Testis (tissue), 5 donors: ENCODE results near the gene FRS2. TPM values are rescaled to one million over a fixed set of nuclear protein-coding genes. Genes with fewer than 3 reads are reported as not detected.
A peak's percentile ranks its signal among the peaks of the same experiment; 100 is the strongest.

Source experiments
- DNase-seq: peaks from one replicate; pipeline ENCODE4 v3.0.0-alpha.2; 2019
- H3K27ac ChIP-seq, 2 donors: fragments of 200-600 bp; sonication (generic); one replicate each; pipeline ENCODE4 v1.5.1; 2019
- H3K27me3 ChIP-seq: fragments of 200-600 bp; sonication (generic); one replicate; pipeline ENCODE4 v1.5.1; 2019
- H3K36me3 ChIP-seq: fragments of 200-600 bp; sonication (generic); one replicate; pipeline ENCODE4 v1.5.1; 2017; ENCODE audit warnings: low read depth; ENCODE audit errors: missing control alignments
- H3K4me1 ChIP-seq: fragments of 200-600 bp; sonication (generic); one replicate; pipeline ENCODE4 v1.5.1; 2019
- H3K4me3 ChIP-seq, 2 donors: fragments of 200-600 bp; sonication (generic); one replicate each; pipeline ENCODE4 v1.5.1; 2017 to 2019
- H3K9me3 ChIP-seq: fragments of 200-600 bp; sonication (generic); one replicate; pipeline ENCODE4 v1.5.1; 2017
- POLR2A ChIP-seq: fragments of 450-650 bp; IDR thresholded peaks from one replicate; pipeline ENCODE4 v1.6.1; 2017; ENCODE audit warnings: antibody characterized with exemption, mild to moderate bottlenecking, moderate library complexity
- WGBS, 2 donors: methylation state at CpG; one replicate each; pipeline ENCODE4 v1.1.5; 2018; 5-methylcytosine and 5-hydroxymethylcytosine counted together
- intact Hi-C: fragments of 100-400 bp; cut with DNase I; formaldehyde crosslinking; loops from one replicate; pipeline ENCODE4 v1.15.1; 2023; ENCODE audit warnings: low total_unique reads
- long read RNA-seq, 2 donors: transcript quantifications; one replicate each; lab custom pipeline, GENCODE V29; 2026
- polyA plus RNA-seq: library from polyadenylated mRNA; stranded (reverse); fragments of 350-450 nt; fragmentation: Illumina TruSeq; extraction: RNeasy Lipid Tissue Mini Kit (QIAGEN cat#74804); gene quantifications from one replicate; pipeline ENCODE4 v1.2.3, GENCODE V29; 2014; ENCODE audit warnings: low read depth, low replicate concordance; ENCODE audit not compliant: insufficient read depth
- total RNA-seq, 2 donors: library from RNA; depleted of rRNA; stranded (reverse); fragments of >200 nt; gene quantifications; one replicate each; pipeline ENCODE4 v1.2.3, GENCODE V29; 2016
- TF ChIP-seq, protein P1 (sequence below), 3 experiments: fragments of 450-650 bp in 2 of 3; fragments of 200-600 bp in 1 of 3; sonication (generic) in 1 of 3; IDR thresholded peaks; one replicate each; pipeline ENCODE4 v1.5.1; 2016 to 2019; ENCODE audit warnings: antibody characterized with exemption in 3 of 3, mild to moderate bottlenecking in 2 of 3, moderate library complexity in 1 of 3

The FRS2 gene
- total RNA-seq, result 10 to 100 TPM; 38.3 to 47.8 TPM
- polyA plus RNA-seq, result 21.6 TPM
- long read RNA-seq, donor 1, partial matches to known transcripts, result 22 of 26 reads
- long read RNA-seq, donor 1, other reads (novel, unspliced or antisense), result 0 of 26 reads
- long read RNA-seq, donor 2, partial matches to known transcripts, result 0 of 3 reads
- long read RNA-seq, donor 2, other reads (novel, unspliced or antisense), result 0 of 3 reads

DNA sequence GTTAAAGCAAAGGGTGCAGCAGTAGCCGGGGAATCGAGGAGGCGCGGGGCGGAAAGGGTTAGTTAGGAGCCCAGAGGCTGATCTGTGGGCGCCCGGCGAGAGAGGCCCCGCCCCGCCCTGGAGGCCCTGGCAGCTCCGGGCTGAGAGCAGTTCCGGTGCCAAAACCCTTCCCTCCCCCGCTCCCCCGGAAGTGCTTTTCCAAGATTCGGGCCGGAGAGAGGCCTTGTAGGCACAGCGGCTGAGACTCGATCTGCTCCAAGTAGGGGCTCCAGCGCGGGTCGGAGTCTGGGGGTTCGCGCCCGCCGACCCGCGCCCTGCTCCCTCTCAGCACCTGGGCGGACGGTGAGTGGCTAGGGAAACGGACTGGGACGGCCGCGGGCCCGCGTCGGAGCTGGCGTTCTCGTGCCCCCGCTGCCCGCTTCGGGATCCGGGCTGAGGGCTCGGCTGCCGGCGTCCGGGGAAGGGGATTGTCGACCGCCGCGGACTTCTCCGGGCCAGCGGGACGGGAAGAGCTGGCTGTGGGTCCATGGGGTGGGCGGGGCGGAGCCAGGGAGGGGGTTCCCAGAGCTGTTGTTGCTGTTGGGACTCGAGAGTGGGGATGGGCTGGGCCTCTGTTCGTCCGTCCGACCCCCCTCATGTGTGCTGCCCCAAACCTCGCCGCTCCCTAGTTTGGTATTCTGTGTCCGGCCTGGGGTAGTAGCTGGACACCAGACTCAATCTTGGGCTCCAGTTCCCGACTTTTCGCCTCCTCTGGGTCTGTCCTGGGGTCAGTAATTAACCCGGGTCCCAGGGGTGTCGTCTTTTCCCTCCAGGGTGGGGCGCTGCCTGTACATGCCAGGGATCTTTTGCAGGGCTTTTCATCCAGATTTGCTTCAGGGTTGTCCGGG, at the start of gene FRS2:
Gene FRS2, plus strand, starts transcription at position 200 of the 887 bp plus-strand sequence. CDS start 98,643 bp downstream, outside the sequence.
- Histone ChIP-seq H3K27me3 (no peaks in the 10 kb centered on the region), H3K9me3 (no peaks in the 10 kb centered on the region), H3K4me3 (peak within 1 kb of the TSS; percentile 90 to 92), H3K4me1 (peaks cover 35% of the 10 kb centered on the region), H3K36me3 (no peaks in the 10 kb centered on the region), H3K27ac (peak within 1 kb of the TSS; percentile 93)
- TF ChIP-seq, protein P1, sequence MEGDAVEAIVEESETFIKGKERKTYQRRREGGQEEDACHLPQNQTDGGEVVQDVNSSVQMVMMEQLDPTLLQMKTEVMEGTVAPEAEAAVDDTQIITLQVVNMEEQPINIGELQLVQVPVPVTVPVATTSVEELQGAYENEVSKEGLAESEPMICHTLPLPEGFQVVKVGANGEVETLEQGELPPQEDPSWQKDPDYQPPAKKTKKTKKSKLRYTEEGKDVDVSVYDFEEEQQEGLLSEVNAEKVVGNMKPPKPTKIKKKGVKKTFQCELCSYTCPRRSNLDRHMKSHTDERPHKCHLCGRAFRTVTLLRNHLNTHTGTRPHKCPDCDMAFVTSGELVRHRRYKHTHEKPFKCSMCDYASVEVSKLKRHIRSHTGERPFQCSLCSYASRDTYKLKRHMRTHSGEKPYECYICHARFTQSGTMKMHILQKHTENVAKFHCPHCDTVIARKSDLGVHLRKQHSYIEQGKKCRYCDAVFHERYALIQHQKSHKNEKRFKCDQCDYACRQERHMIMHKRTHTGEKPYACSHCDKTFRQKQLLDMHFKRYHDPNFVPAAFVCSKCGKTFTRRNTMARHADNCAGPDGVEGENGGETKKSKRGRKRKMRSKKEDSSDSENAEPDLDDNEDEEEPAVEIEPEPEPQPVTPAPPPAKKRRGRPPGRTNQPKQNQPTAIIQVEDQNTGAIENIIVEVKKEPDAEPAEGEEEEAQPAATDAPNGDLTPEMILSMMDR (IDR thresholded peaks at IDR 0.05), result peak in 2 of 3 experiments; percentile 12 to 14
- TF ChIP-seq POLR2A, result peak; percentile 39
- 1 to 2% methylated on average over 32 to 51 of the region's 68 CpGs for WGBS, 2 donors
- intact Hi-C loops, result no loop called here
- peak; percentile 95 for DNase-seq

DNA sequence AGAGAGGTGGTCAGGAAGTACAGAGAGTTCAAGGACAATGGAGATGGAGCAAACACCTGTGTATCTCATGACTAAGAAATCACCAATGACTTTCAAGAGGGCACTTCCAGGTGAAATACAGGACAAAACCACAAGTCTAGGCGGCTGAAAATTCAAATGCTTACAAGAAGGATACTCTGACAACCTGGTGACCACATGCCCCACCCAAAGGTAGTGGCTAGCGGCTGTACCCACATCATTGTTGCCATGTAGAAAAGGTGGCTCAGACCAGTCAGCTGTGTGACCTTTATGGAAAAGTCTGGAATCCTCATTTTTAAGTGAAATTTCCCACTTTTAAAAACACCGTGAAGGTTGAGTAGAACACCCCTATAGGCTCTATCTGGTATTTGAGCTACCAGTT, 48.6 kb upstream of the FRS2 start:
- intact Hi-C loops, result no loop called here
- H3K27ac ChIP-seq, result no peak overlapping the region
- no peaks in the 10 kb centered on the region for H3K4me1 ChIP-seq
- H3K9me3 ChIP-seq, result no peaks in the 10 kb centered on the region
- H3K36me3 ChIP-seq, result no peaks in the 10 kb centered on the region
- no peak overlapping the region for H3K4me3 ChIP-seq
- DNase-seq, result no peak
- 87 to 97% methylated on average over 3 of the region's 3 CpGs for WGBS, 2 donors
- TF ChIP-seq POLR2A, result no peak
- TF ChIP-seq, protein P1 (IDR thresholded peaks at IDR 0.05), result no peak
- H3K27me3 ChIP-seq, result no peaks in the 10 kb centered on the region

DNA sequence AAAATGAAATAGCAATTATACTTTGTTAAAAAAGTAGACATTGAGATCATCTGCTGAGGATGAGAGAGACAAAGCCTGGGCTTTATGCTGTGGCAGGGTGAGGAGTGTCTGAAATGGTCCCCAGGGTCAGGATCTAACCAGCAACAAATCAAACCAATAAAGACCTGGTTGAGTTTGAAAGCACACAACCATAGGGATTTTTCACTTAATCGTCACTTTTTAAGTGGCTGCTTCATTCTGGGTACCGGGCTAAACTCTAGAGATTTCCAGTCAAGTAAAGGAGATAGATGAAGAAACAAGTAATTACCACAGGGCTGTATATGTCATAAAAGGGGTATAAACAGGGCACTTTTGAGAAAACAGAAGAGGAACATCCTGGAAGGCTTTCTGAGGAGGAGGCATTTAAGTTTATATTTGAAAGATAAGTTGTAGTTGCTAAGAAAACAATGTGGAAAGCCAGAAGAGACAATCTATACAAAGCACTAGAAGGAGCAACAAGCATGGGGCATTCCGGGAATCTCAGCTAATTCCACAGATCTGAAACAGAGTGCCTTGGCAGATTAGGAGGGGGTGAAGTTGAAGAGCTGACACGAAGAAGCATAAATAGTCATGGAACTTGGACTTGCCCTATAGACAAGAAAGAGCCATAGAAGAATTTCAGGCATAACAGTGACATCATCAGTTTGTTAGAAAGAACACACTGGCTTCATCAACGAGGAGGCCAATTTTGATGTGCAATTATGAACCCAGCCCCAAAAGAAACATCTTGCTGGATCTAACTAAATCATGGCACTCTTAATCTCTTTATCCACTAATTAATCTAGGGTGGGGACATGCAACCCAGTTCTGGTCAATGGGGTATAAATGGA, 46.9 kb upstream of the FRS2 start:
- Histone ChIP-seq H3K36me3 (no peaks in the 10 kb centered on the region), H3K9me3 (no peaks in the 10 kb centered on the region), H3K4me1 (no peaks in the 10 kb centered on the region), H3K27ac (no peak overlapping the region), H3K4me3 (no peak overlapping the region), H3K27me3 (no peaks in the 10 kb centered on the region)
- no peak for DNase-seq
- TF ChIP-seq POLR2A, result no peak
- TF ChIP-seq, protein P1 (IDR thresholded peaks at IDR 0.05), result no peak
- intact Hi-C loops, result no loop called here
- 85 to 86% methylated on average over 5 of the region's 5 CpGs for WGBS, 2 donors

DNA sequence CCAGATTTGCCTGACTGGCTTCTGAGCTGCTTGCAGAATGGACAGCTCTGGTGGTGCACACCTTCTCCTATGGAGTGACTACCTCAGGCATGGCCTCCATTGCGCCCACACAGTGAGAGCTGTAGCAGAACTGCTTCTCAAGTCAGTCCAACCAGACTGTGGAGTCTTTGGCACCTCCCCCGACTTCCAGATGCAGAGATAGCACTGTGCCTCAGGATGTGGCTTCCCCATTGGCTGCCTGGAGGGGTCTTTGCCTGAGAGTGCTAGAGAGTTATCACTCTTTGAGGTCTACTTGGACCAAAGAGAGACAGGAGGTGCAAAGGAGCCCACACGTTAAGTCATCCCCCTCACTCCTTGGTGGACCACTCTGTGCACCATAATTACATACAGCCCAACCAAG, 44.8 kb upstream of the FRS2 start:
- intact Hi-C loops, result no loop called here
- WGBS, 2 donors, result 88 to 95% methylated on average over 3 of the region's 3 CpGs
- Histone ChIP-seq H3K27ac (no peak overlapping the region), H3K36me3 (no peaks in the 10 kb centered on the region), H3K27me3 (no peaks in the 10 kb centered on the region), H3K4me3 (no peak overlapping the region), H3K9me3 (no peaks in the 10 kb centered on the region), H3K4me1 (no peaks in the 10 kb centered on the region)
- DNase-seq, result no peak
- TF ChIP-seq, protein P1 (IDR thresholded peaks at IDR 0.05), result no peak
- TF ChIP-seq POLR2A, result no peak
